ENCODE results near the gene SNX5. TPM values are rescaled to one million over a fixed set of nuclear protein-coding genes. Genes with fewer than 3 reads are reported as not detected.
A peak's percentile ranks its signal among the peaks of the same experiment; 100 is the strongest.

Gene SNX5
- total RNA-seq, 4 donors from 2014 or later: 247 to 346 (median 270) TPM

- TF ChIP-seq POLR2A (IDR thresholded peaks at IDR 0.05) (no peak), CTCF (IDR thresholded peaks at IDR 0.05) (no peak)
- 62 to 66% methylated on average over 8 of the region's 8 CpGs for WGBS, 2 donors
- Histone ChIP-seq H3K27ac (peak overlapping the region in 1 of 3 donors; percentile 47), H3K4me1 (peaks cover 12 to 35% of the 10 kb centered on the region in 2 donors), H3K4me3 (replicated peaks in 1 of 3) (no peak overlapping the region), H3K27me3 (no peaks in the 10 kb centered on the region), H3K9me3 (no peaks in the 10 kb centered on the region), H3K36me3 (peaks cover 0 to under 1% of the 10 kb centered on the region in 2 donors)
- DNase-seq: no peak
- intact Hi-C loops (cut with DNase I): no loop called here
Measured at GRCh38 chr20:17936286-17936760, 32.3 kb downstream of the SNX5 start.

GRCh38 chr20:17935761-17936160, 32.8 kb downstream of the SNX5 start:
- Histone ChIP-seq H3K27me3 (no peaks in the 10 kb centered on the region), H3K36me3 (no peaks in the 10 kb centered on the region), H3K4me1 (peaks cover 12 to 32% of the 10 kb centered on the region in 2 donors), H3K9me3 (no peaks in the 10 kb centered on the region), H3K27ac (no peak overlapping the region), H3K4me3 (replicated peaks in 1 of 3) (no peak overlapping the region)
- TF ChIP-seq CTCF (IDR thresholded peaks at IDR 0.05) (no peak), POLR2A (IDR thresholded peaks at IDR 0.05) (no peak)
- WGBS, 2 donors: 83 to 95% methylated on average over 8 to 9 of the region's 9 CpGs
- DNase-seq: no peak
- intact Hi-C loops (cut with DNase I): no loop called here

DNA sequence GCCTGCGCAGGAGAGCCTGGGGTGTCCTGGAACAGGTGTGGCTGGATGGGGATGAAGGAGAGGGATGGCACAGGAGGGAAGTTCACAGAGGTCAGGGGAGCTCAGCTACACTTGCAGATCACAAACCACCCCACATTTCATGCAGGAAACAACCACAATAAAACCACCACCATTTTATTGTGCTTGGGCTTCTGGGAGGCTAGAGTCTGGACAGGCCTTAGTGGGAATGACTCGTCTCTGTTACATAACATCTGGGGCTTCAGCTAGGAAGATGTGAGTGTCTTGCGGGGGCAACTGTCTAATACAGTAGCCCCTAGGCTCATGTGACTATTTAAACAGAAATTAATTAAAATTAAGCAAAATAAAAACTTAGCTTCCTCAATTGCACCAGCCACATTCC, 33.4 kb downstream of the SNX5 start:
- 89 to 93% methylated on average over 3 of the region's 3 CpGs for WGBS, 2 donors

GRCh38 chr20:17934141-17934862, 34.3 kb downstream of the SNX5 start:
- intact Hi-C loops (cut with DNase I): no loop called here
- H3K27ac ChIP-seq: no peak overlapping the region
- 79 to 89% methylated on average over 16 of the region's 16 CpGs for WGBS, 2 donors

More for the DNA sequence above, 33.4 kb downstream of the SNX5 start:
- intact Hi-C loops (cut with DNase I): no loop called here
- TF ChIP-seq POLR2A (IDR thresholded peaks at IDR 0.05): no peak
- TF ChIP-seq CTCF (IDR thresholded peaks at IDR 0.05): no peak
- Histone ChIP-seq H3K36me3 (no peaks in the 10 kb centered on the region), H3K9me3 (no peaks in the 10 kb centered on the region), H3K27me3 (no peaks in the 10 kb centered on the region), H3K4me1 (peaks cover 12 to 26% of the 10 kb centered on the region in 2 donors), H3K4me3 (replicated peaks in 1 of 3) (no peak overlapping the region), H3K27ac (no peak overlapping the region)
- DNase-seq: no peak

More at GRCh38 chr20:17934141-17934862, 34.3 kb downstream of the SNX5 start:
- H3K9me3 ChIP-seq: no peaks in the 10 kb centered on the region
- no peak for DNase-seq
- no peak overlapping the region for H3K4me3 ChIP-seq (replicated peaks in 1 of 3)
- H3K4me1 ChIP-seq: peaks cover 19 to 29% of the 10 kb centered on the region in 2 donors
- TF ChIP-seq CTCF (IDR thresholded peaks at IDR 0.05) (no peak), POLR2A (IDR thresholded peaks at IDR 0.05) (no peak)
- no peaks in the 10 kb centered on the region for H3K36me3 ChIP-seq
- no peaks in the 10 kb centered on the region for H3K27me3 ChIP-seq
